Chondrocyte (in vitro differentiated cells): ENCODE results near the gene TEKT5. TPM values are rescaled to one million over a fixed set of nuclear protein-coding genes. Genes with fewer than 3 reads are reported as not detected.

Source experiments
- DNase-seq: peaks from one replicate; pipeline ENCODE4 v3.0.0; 2021; ENCODE audit warnings: mixed read lengths, low spot score
- H3K27ac Mint-ChIP-seq: one replicate; pipeline ENCODE4 v1.8.0; 2021; ENCODE audit warnings: mild to moderate bottlenecking, moderate library complexity, mixed read lengths; ENCODE audit not compliant: unreplicated experiment
- H3K27me3 Mint-ChIP-seq: 2 replicates; pipeline ENCODE4 v1.8.0; 2021; ENCODE audit warnings: low read depth, mixed read lengths
- H3K36me3 Mint-ChIP-seq: 2 replicates; pipeline ENCODE4 v1.8.0; 2021; ENCODE audit warnings: low read depth, mixed read lengths
- H3K4me1 Mint-ChIP-seq: 2 replicates; pipeline ENCODE4 v1.8.0; 2021; ENCODE audit warnings: low read depth, mild to moderate bottlenecking, mixed read lengths
- H3K4me3 Mint-ChIP-seq: one replicate; pipeline ENCODE4 v1.8.0; 2021; ENCODE audit warnings: mild to moderate bottlenecking, moderate library complexity, mixed read lengths; ENCODE audit not compliant: unreplicated experiment
- H3K9me3 Mint-ChIP-seq: 2 replicates; pipeline ENCODE4 v1.8.0; 2021; ENCODE audit warnings: low read depth, mixed read lengths
- CTCF ChIP-seq: fragments of 200-600 bp; sonication (generic); IDR thresholded peaks from 2 replicates; pipeline ENCODE4 v1.5.0; 2021; ENCODE audit warnings: antibody characterized with exemption, mild to moderate bottlenecking, moderate library complexity
- total RNA-seq: library from RNA; stranded (reverse); gene quantifications from 3 replicates; pipeline ENCODE4 v1.2.1, GENCODE V29; 2021

Gene TEKT5
- total RNA-seq, 1 donor from 2014 or later, result not detected

GRCh38 chr16:10641953-10642949, 52.5 kb downstream of the TEKT5 start:
- TF ChIP-seq CTCF, result no peak
- Mint-ChIP-seq H3K27ac (no peak overlapping the region), H3K4me3 (no peak overlapping the region), H3K4me1 (no peaks in the 10 kb centered on the region), H3K27me3 (peaks cover 25% of the 10 kb centered on the region), H3K36me3 (no peaks in the 10 kb centered on the region), H3K9me3 (peaks cover 7% of the 10 kb centered on the region)
- DNase-seq, result no peak

GRCh38 chr16:10641555-10641952, 53.2 kb downstream of the TEKT5 start:
- H3K4me1 Mint-ChIP-seq, result no peaks in the 10 kb centered on the region
- no peak overlapping the region for H3K27ac Mint-ChIP-seq
- no peaks in the 10 kb centered on the region for H3K36me3 Mint-ChIP-seq
- peaks cover 25% of the 10 kb centered on the region for H3K27me3 Mint-ChIP-seq
- peaks cover 7% of the 10 kb centered on the region for H3K9me3 Mint-ChIP-seq
- DNase-seq, result no peak
- TF ChIP-seq CTCF, result no peak
- no peak overlapping the region for H3K4me3 Mint-ChIP-seq

GRCh38 chr16:10640934-10641333, 53.8 kb downstream of the TEKT5 start:
- Mint-ChIP-seq H3K4me1 (no peaks in the 10 kb centered on the region), H3K27me3 (peaks cover 25% of the 10 kb centered on the region), H3K4me3 (no peak overlapping the region), H3K27ac (no peak overlapping the region), H3K36me3 (no peaks in the 10 kb centered on the region), H3K9me3 (peaks cover 7% of the 10 kb centered on the region)
- TF ChIP-seq CTCF, result no peak
- DNase-seq, result no peak

- Mint-ChIP-seq H3K36me3 (no peaks in the 10 kb centered on the region), H3K27me3 (peaks cover 28% of the 10 kb centered on the region), H3K4me3 (no peak overlapping the region), H3K27ac (no peak overlapping the region), H3K4me1 (no peaks in the 10 kb centered on the region), H3K9me3 (peaks cover 12% of the 10 kb centered on the region)
- no peak for DNase-seq
- no peak for TF ChIP-seq CTCF
Observed at GRCh38 chr16:10638101-10638500, 56.6 kb downstream of the TEKT5 start.

GRCh38 chr16:10637337-10638037, 57.2 kb downstream of the TEKT5 start:
- Mint-ChIP-seq H3K27ac (no peak overlapping the region), H3K9me3 (peaks cover 12% of the 10 kb centered on the region), H3K4me3 (no peak overlapping the region), H3K36me3 (no peaks in the 10 kb centered on the region), H3K27me3 (peaks cover 27% of the 10 kb centered on the region), H3K4me1 (no peaks in the 10 kb centered on the region)
- DNase-seq, result no peak
- no peak for TF ChIP-seq CTCF
